A549 treated with dexamethasone at 1 μM for 4 hours (cell line): ENCODE data around the gene KIDINS220. TPM values are rescaled to one million over a fixed set of nuclear protein-coding genes. Genes with fewer than 3 reads are reported as not detected.

Experiments
- total RNA-seq: library from RNA; stranded (reverse); fragments of 200-300 nt; extraction: Qiagen RNA extraction; gene quantifications from 5 replicates; pipeline ENCODE4 v1.2.3, GENCODE V29; 2022

The KIDINS220 gene
- 17.1 to 26.3 TPM (median 22.2 TPM) in 5 replicates for total RNA-seq

GRCh38 chr2:8836971-8837794 lies at the start of gene KIDINS220:
KIDINS220 (minus strand) TSS chr2:8837613; CDS start chr2:8827093, 10,520 bp downstream.

DNA sequence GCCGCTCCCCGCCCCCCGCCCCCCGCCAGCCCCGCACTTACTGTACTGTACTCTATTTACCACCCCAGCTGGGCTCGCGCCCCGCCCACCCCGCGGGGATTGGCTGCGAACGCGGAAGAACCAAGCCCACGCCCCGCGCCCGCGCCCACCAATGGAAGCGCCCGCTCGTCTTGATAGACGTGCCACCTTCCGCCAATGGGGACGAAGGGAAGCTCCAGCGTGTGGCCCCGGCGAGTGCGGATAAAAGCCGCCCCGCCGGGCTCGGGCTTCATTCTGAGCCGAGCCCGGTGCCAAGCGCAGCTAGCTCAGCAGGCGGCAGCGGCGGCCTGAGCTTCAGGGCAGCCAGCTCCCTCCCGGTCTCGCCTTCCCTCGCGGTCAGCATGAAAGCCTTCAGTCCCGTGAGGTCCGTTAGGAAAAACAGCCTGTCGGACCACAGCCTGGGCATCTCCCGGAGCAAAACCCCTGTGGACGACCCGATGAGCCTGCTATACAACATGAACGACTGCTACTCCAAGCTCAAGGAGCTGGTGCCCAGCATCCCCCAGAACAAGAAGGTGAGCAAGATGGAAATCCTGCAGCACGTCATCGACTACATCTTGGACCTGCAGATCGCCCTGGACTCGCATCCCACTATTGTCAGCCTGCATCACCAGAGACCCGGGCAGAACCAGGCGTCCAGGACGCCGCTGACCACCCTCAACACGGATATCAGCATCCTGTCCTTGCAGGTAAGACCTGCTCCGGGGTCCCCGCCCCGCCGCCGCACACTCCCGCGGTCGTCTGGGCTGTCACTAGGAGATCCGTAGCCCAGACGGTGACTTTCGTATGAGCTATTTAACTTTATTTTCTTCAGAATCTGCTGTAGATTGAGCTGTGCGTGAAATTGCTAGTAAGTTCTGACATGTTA lies 155.4 kb downstream of the KIDINS220 start, which contains the start of gene ID2:
Gene ID2, plus strand, starts transcription at position 271 of the 907 bp plus-strand sequence. Its CDS starts 110 bp downstream, at position 381.

Other genes starting within 250 kb of the KIDINS220 start
- gene ID2, start 155.6 kb downstream of the KIDINS220 start, total RNA-seq = 66.7 to 115 TPM (median 83.8 TPM) in 5 replicates
- gene MBOAT2, start 166.1 kb upstream of the KIDINS220 start, total RNA-seq = 52.7 to 84.7 TPM (median 82.1 TPM) in 5 replicates